RWPE1 (cell line): ENCODE measurements around the gene ALPK3.

ENCODE experiments used
- CTCF ChIA-PET: fragments of 350-600 bp; sonication (Branson Sonifier 250); formaldehyde crosslinking; extraction: SDS; loops from one replicate; lab custom pipeline; 2021; lab: Yijun Ruan, JAX
- POLR2A ChIA-PET: fragments of 400-600 bp; formaldehyde crosslinking; extraction: SDS; loops from one replicate; lab custom pipeline; 2020; ENCODE audit warnings: antibody characterized with exemption; ENCODE audit not compliant: low non-redundant PET; lab: Yijun Ruan, JAX
- DNase-seq: peaks from one replicate; pipeline ENCODE4 v3.0.0; 2012; ENCODE audit warnings: low spot score
- H3K27ac ChIP-seq: fragments of 450-650 bp; 2 replicates; pipeline ENCODE4 v1.5.1; 2017
- TF ChIP-seq, protein P1 (sequence below): fragments of 450-650 bp; conservative IDR thresholded peaks from 2 replicates; pipeline ENCODE4 v1.5.1; 2017; ENCODE audit warnings: low read depth, mild to moderate bottlenecking

The ALPK3 gene

GRCh38 chr15:84859144-84859543, 42.0 kb downstream of the ALPK3 start:
- no peak overlapping the region for H3K27ac ChIP-seq
- peak; percentile 89 for DNase-seq
- POLR2A ChIA-PET, result no interaction called here
- TF ChIP-seq, protein P1, sequence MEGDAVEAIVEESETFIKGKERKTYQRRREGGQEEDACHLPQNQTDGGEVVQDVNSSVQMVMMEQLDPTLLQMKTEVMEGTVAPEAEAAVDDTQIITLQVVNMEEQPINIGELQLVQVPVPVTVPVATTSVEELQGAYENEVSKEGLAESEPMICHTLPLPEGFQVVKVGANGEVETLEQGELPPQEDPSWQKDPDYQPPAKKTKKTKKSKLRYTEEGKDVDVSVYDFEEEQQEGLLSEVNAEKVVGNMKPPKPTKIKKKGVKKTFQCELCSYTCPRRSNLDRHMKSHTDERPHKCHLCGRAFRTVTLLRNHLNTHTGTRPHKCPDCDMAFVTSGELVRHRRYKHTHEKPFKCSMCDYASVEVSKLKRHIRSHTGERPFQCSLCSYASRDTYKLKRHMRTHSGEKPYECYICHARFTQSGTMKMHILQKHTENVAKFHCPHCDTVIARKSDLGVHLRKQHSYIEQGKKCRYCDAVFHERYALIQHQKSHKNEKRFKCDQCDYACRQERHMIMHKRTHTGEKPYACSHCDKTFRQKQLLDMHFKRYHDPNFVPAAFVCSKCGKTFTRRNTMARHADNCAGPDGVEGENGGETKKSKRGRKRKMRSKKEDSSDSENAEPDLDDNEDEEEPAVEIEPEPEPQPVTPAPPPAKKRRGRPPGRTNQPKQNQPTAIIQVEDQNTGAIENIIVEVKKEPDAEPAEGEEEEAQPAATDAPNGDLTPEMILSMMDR, result no peak
- CTCF ChIA-PET, result interaction anchor here (0.9 kb wide), 1 partner anchor 14 kb away, joined by 4 read pairs; no protein-coding TSS in a partner anchor

- TF ChIP-seq, protein P1, result no peak
- ChIA-PET POLR2A (no interaction called here), CTCF (interaction anchor here (0.9 kb wide), 1 partner anchor 14 kb away, joined by 4 read pairs; no protein-coding TSS in a partner anchor)
- DNase-seq, result no peak
- no peak overlapping the region for H3K27ac ChIP-seq
Observed at GRCh38 chr15:84859651-84860050, 42.5 kb downstream of the ALPK3 start.

- TF ChIP-seq, protein P1, result no peak
- H3K27ac ChIP-seq, result no peak overlapping the region
- DNase-seq, result no peak
- CTCF ChIA-PET, result interaction anchor here (0.6 to 1.1 kb wide), 2 partner anchors 16 to 149 kb away, joined by 3 to 6 read pairs; no protein-coding TSS in a partner anchor
- POLR2A ChIA-PET, result no interaction called here
Observed at GRCh38 chr15:84861781-84862180, 44.6 kb downstream of the ALPK3 start.

DNA sequence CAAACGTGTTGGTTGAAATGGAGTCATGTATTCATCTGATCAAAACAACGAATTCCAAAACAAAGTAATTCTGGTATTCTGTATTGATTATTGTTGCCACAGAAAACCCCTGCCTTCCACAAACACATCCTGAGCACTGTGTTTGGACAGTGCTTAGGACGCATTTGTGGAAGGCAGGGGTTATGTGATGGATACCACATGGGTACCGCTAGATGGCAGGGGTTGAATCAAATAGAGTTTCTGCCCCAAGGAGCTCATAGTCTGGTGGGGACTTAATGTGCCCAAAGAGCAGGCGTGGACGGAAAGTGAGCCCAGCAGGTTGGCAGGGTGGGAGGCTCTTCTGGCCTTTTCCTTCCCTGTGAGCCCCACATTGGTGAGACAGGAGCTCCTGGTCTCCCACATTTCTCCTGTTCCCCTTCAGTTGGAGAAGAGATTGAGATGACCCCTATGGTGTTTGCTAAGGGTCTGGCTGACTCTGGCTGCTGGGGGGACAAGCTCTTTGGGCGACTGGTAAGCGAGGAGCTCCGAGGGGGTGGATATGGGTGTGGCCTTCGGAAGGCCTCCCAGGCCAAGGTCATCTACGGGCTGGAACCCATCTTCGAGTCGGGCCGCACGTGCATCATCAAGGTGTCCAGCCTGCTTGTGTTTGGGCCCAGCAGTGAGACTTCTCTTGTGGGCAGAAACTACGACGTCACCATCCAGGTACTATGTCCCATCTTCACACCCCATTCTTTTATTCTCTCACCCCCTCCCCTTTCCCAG, 45.2 kb downstream of the ALPK3 start:
- ChIA-PET CTCF (interaction anchor here (0.6 to 1.1 kb wide), 2 partner anchors 16 to 31 kb away, joined by 3 to 5 read pairs; no protein-coding TSS in a partner anchor), POLR2A (no interaction called here)
- no peak overlapping the region for H3K27ac ChIP-seq
- DNase-seq, result no peak
- TF ChIP-seq, protein P1, result no peak

DNA sequence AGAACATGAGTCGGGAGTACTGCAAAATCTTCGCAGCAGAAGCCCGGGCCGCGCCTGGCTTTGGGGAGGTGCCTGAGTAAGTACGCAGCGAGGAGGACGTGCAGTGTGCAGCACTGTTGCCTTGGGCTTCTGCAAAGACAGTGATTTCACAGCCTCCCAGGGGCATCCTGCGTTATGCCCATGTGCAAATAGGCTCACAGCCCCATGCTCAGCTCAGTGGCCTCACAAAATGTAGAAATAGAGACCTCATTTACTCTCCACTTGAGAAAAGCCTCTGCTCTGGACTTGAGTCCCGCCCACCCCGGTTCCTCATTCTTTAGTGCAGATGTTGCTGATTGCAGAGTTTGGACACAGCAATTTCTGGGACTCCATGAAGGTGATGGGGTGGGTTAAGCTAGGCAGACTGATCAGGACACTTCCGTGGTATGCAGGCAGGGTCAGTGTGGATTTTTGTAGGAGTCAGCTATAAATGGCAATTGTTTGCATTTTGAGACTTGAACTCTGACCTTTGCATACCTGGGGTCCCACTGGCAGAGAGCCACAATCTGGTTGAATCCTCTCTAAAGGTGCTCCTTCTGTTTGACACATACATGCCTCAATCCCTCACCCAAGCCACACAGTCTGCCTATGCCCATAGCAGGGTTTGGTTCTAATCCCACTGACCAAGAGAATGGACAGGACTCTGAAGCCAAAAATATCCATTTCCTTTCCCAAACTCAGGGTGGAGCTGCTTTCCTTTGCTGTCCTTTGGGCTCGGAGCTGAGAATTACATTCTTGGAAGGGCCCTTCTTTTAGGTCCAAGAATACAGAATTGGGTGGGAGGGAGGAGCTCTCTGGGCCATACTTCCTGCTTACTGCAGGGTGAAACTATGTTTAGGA, 46.6 kb downstream of the ALPK3 start:
- TF ChIP-seq, protein P1, result no peak
- ChIA-PET CTCF (interaction anchor here (0.6 kb wide), 1 partner anchor 85 kb away, joined by 3 read pairs; no protein-coding TSS in a partner anchor), POLR2A (no interaction called here)
- H3K27ac ChIP-seq, result no peak overlapping the region
- no peak for DNase-seq

DNA sequence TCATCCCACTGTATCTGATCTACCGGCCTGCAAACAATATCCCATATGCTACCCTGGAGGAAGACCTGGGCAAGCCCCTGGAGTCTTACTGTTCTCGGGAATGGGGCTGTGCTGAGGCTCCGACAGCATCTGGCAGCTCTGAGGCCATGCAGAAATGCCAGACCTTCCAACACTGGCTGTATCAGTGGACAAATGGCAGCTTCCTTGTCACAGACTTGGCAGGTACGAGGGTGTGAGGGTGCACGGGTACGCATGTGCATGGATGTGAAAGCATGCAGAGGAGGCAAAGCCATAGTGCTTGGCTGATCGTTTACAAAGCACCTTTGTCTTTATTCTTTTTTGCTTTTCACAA, 47.3 kb downstream of the ALPK3 start:
- POLR2A ChIA-PET, result no interaction called here
- DNase-seq, result no peak
- TF ChIP-seq, protein P1, result no peak
- CTCF ChIA-PET, result interaction anchor here (0.6 kb wide), 1 partner anchor 85 kb away, joined by 3 read pairs; no protein-coding TSS in a partner anchor
- no peak overlapping the region for H3K27ac ChIP-seq
